ENCODE data around the gene EFNB2. TPM values are rescaled to one million over a fixed set of nuclear protein-coding genes. Genes with fewer than 3 reads are reported as not detected.

The EFNB2 gene
- total RNA-seq, 2 donors from 2014 or later = 15.5 to 17.4 TPM

- no peak for DNase-seq (ENCODE audit: low spot score)
Observed at GRCh38 chr13:106468207-106468606, 67.3 kb downstream of the EFNB2 start.

GRCh38 chr13:106467427-106468122 is 67.9 kb downstream of the EFNB2 start:
- Histone ChIP-seq H3K4me3 (no peak overlapping the region), H3K9me3 (no peaks in the 10 kb centered on the region), H3K27ac (no peak overlapping the region), H3K4me1 (peaks cover 0 to 8% of the 10 kb centered on the region in 2 donors), H3K27me3 (no peaks in the 10 kb centered on the region), H3K36me3 (no peaks in the 10 kb centered on the region)
- DNase-seq (ENCODE audit: low spot score) = no peak
- no peak for TF ChIP-seq CTCF (IDR thresholded peaks at IDR 0.05)

More at GRCh38 chr13:106468207-106468606, 67.3 kb downstream of the EFNB2 start:
- Histone ChIP-seq H3K9me3 (no peaks in the 10 kb centered on the region), H3K4me1 (peaks cover 0 to 14% of the 10 kb centered on the region in 2 donors), H3K36me3 (no peaks in the 10 kb centered on the region), H3K4me3 (no peak overlapping the region), H3K27ac (no peak overlapping the region), H3K27me3 (no peaks in the 10 kb centered on the region)
- TF ChIP-seq CTCF (IDR thresholded peaks at IDR 0.05) = no peak

GRCh38 chr13:106466691-106467426 is 68.6 kb downstream of the EFNB2 start:
- no peak for TF ChIP-seq CTCF (IDR thresholded peaks at IDR 0.05)
- Histone ChIP-seq H3K27me3 (no peaks in the 10 kb centered on the region), H3K9me3 (no peaks in the 10 kb centered on the region), H3K4me1 (peaks cover 0 to 1% of the 10 kb centered on the region in 2 donors), H3K27ac (no peak overlapping the region), H3K4me3 (no peak overlapping the region), H3K36me3 (no peaks in the 10 kb centered on the region)
- no peak for DNase-seq (ENCODE audit: low spot score)

DNA sequence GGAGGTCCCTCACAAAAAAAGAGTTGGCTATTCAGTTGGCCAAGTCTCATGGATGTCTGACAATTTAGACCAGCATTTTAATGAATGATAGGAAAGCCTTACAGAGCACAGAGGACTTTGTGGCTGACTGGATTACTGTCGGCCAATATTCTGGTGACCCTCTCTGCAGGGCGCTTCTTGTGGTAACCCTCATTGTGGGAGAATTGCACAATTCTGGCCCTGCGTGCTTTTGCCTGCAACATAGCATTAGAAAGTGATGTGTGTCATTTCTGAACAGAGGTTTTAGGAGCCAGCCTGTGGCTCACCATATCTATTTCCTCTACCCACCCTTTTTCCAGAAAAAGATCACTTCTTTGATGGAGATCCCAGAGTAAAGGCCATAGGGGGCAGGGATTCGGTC is 71.4 kb downstream of the EFNB2 start:
- H3K4me1 ChIP-seq = no peaks in the 10 kb centered on the region
- no peak for TF ChIP-seq CTCF (IDR thresholded peaks at IDR 0.05)
- H3K9me3 ChIP-seq = no peaks in the 10 kb centered on the region
- no peaks in the 10 kb centered on the region for H3K36me3 ChIP-seq
- DNase-seq (ENCODE audit: low spot score) = no peak
- no peaks in the 10 kb centered on the region for H3K27me3 ChIP-seq
- no peak overlapping the region for H3K27ac ChIP-seq
- H3K4me3 ChIP-seq = no peak overlapping the region

GRCh38 chr13:106462710-106463109 is 72.8 kb downstream of the EFNB2 start:
- Histone ChIP-seq H3K36me3 (no peaks in the 10 kb centered on the region), H3K4me1 (no peaks in the 10 kb centered on the region), H3K9me3 (no peaks in the 10 kb centered on the region), H3K27me3 (no peaks in the 10 kb centered on the region), H3K27ac (no peak overlapping the region), H3K4me3 (no peak overlapping the region)
- DNase-seq (ENCODE audit: low spot score) = no peak
- no peak for TF ChIP-seq CTCF (IDR thresholded peaks at IDR 0.05)

Data from right atrium auricular region (tissue), 2 donors.